GM23338 (cell line): ENCODE data around the gene DGKD. TPM values are rescaled to one million over a fixed set of nuclear protein-coding genes. Genes with fewer than 3 reads are reported as not detected.

Experiments used
- ATAC-seq: fragments of 200-7000 bp; cut with Tn5 transposase; 3 replicates; pipeline ENCODE4 v1.9.1; 2020
- DNase-seq: peaks from one replicate; pipeline ENCODE4 v3.0.0-alpha.2; 2015; ENCODE audit warnings: low spot score
- H2AFZ ChIP-seq: fragments of 200-600 bp; sonication (generic); 2 replicates; pipeline ENCODE4 v1.8.0; 2016; ENCODE audit warnings: antibody characterized with exemption, mild to moderate bottlenecking, moderate library complexity
- H3F3A ChIP-seq: fragments of 200-600 bp; sonication (generic); replicated peaks from 2 replicates; pipeline ENCODE4 v1.8.0; 2017; ENCODE audit warnings: antibody characterized with exemption, mixed run types, low read depth
- H3K27ac ChIP-seq: fragments of 200-600 bp; sonication (generic); 2 replicates; pipeline ENCODE4 v1.6.1; 2016; ENCODE audit warnings: low read depth
- H3K27me3 ChIP-seq: fragments of 200-600 bp; sonication (generic); 2 replicates; pipeline ENCODE4 v1.8.0; 2016; ENCODE audit warnings: mild to moderate bottlenecking, mixed run types, moderate library complexity; ENCODE audit not compliant: insufficient read depth
- H3K36me3 ChIP-seq: fragments of 200-600 bp; sonication (generic); 2 replicates; pipeline ENCODE4 v1.8.0; 2016; ENCODE audit warnings: mild to moderate bottlenecking; ENCODE audit not compliant: insufficient read depth
- H3K4me1 ChIP-seq: fragments of 200-600 bp; sonication (generic); 2 replicates; pipeline ENCODE4 v1.8.0; 2016; ENCODE audit warnings: mild to moderate bottlenecking, moderate library complexity; ENCODE audit not compliant: insufficient read depth
- H3K4me2 ChIP-seq: fragments of 200-600 bp; sonication (generic); 2 replicates; pipeline ENCODE4 v1.7.1; 2017; ENCODE audit warnings: mixed run types
- H3K4me3 ChIP-seq: fragments of 200-600 bp; sonication (generic); 2 replicates; pipeline ENCODE4 v1.6.1; 2016; ENCODE audit warnings: mixed run types
- H3K79me2 ChIP-seq: fragments of 200-600 bp; sonication (generic); replicated peaks from 2 replicates; pipeline ENCODE4 v1.8.0; 2017; ENCODE audit warnings: mild to moderate bottlenecking; ENCODE audit not compliant: insufficient read depth
- H3K9me2 ChIP-seq: fragments of 200-600 bp; sonication (generic); 2 replicates; pipeline ENCODE4 v1.8.0; 2017; ENCODE audit not compliant: insufficient read depth
- H4K20me1 ChIP-seq: fragments of 200-600 bp; sonication (generic); replicated peaks from 2 replicates; pipeline ENCODE4 v1.8.0; 2017; ENCODE audit warnings: mild to moderate bottlenecking; ENCODE audit not compliant: insufficient read depth
- H3K27ac Mint-ChIP-seq: 2 replicates; pipeline ENCODE4 v1.8.0; 2020; ENCODE audit warnings: inconsistent platforms, mild to moderate bottlenecking, moderate library complexity, mixed read lengths
- H3K27me3 Mint-ChIP-seq: 3 replicates; pipeline ENCODE4 v1.8.0; 2022; ENCODE audit warnings: low read depth, mild to moderate bottlenecking, moderate library complexity, mixed read lengths, inconsistent platforms; ENCODE audit not compliant: insufficient read depth, poor library complexity
- H3K36me3 Mint-ChIP-seq: 3 replicates; pipeline ENCODE4 v1.8.0; 2021; ENCODE audit warnings: low read depth, mild to moderate bottlenecking, inconsistent platforms, moderate library complexity, mixed read lengths
- H3K4me1 Mint-ChIP-seq: 3 replicates; pipeline ENCODE4 v1.8.0; 2020; ENCODE audit warnings: mild to moderate bottlenecking, inconsistent platforms, mixed read lengths
- H3K4me3 Mint-ChIP-seq: 3 replicates; pipeline ENCODE4 v1.8.0; 2021; ENCODE audit warnings: moderate library complexity, mild to moderate bottlenecking, inconsistent platforms, mixed read lengths
- H3K9me3 Mint-ChIP-seq: 3 replicates; pipeline ENCODE4 v1.8.0; 2020; ENCODE audit warnings: moderate library complexity, mild to moderate bottlenecking, inconsistent platforms, mixed read lengths
- CTCF ChIP-seq, 2 experiments: fragments of 200-600 bp in 1 of 2; sonication (generic) in 1 of 2; conservative IDR thresholded peaks; 2 replicates each; pipeline versions ENCODE4 v1.5.1 to v1.6.1; 2016 to 2017; ENCODE audit warnings: antibody characterized with exemption in 2 of 2, low read depth in 2 of 2, mild to moderate bottlenecking in 2 of 2, moderate library complexity in 1 of 2
- EZH2 ChIP-seq: fragments of 200-600 bp; sonication (generic); IDR thresholded peaks from one replicate; pipeline ENCODE4 v1.8.0; 2017; ENCODE audit warnings: antibody characterized with exemption, mild to moderate bottlenecking, low read depth; ENCODE audit not compliant: unreplicated experiment
- EZH2phosphoT487 ChIP-seq: fragments of 200-600 bp; sonication (generic); IDR thresholded peaks from one replicate; pipeline ENCODE4 v1.8.1; 2018; ENCODE audit warnings: antibody characterized with exemption; ENCODE audit not compliant: unreplicated experiment
- NANOG ChIP-seq: IDR thresholded peaks from 2 replicates; pipeline ENCODE4 v1.6.1; 2016; ENCODE audit warnings: antibody characterized with exemption, borderline replicate concordance
- POLR2AphosphoS5 ChIP-seq: IDR thresholded peaks from 2 replicates; pipeline ENCODE4 v1.6.1; 2016; ENCODE audit warnings: antibody characterized with exemption, low read depth
- REST ChIP-seq: IDR thresholded peaks from one replicate; pipeline ENCODE4 v1.6.1; 2018; ENCODE audit warnings: antibody characterized with exemption; ENCODE audit not compliant: unreplicated experiment
- ZNF114 ChIP-seq: fragments of 250-450 bp; sonication (Bioruptor Pico); IDR thresholded peaks from 2 replicates; pipeline ENCODE4 v1.5.0; 2020; ENCODE audit warnings: mild to moderate bottlenecking, moderate library complexity
- ZNF331 ChIP-seq: fragments of 250-450 bp; sonication (Bioruptor Pico); IDR thresholded peaks from 2 replicates; pipeline ENCODE4 v1.5.0; 2020; ENCODE audit warnings: low read depth, mild to moderate bottlenecking, moderate library complexity
- ZNF462 ChIP-seq: fragments of 250-450 bp; sonication (Bioruptor Pico); IDR thresholded peaks from 2 replicates; pipeline ENCODE4 v1.5.0; 2020; ENCODE audit warnings: mild to moderate bottlenecking, moderate library complexity
- polyA plus RNA-seq: library from polyadenylated mRNA; unstranded; fragments of >200 nt; fragmentation: Nextera tagmentation; extraction: Ambion mirVana; gene quantifications from 2 replicates; pipeline ENCODE4 v1.2.1, GENCODE V29; 2016
- total RNA-seq: library from RNA; depleted of rRNA; stranded (reverse); fragments of >200 nt; shearing (Covaris generic); gene quantifications from 2 replicates; pipeline ENCODE4 v1.2.3, GENCODE V29; 2014

Gene DGKD
- total and polyA plus RNA-seq, 2 experiments from 2014 or later: 11.1 to 23.4 TPM

- TF ChIP-seq ZNF462 (CRISPR knock-in tag) (no peak), REST (no peak)
These were observed 25.4 kb upstream of the DGKD start (continued) for GRCh38 chr2:233328922-233329321.

- H4K20me1 ChIP-seq: no peaks in the 10 kb centered on the region
- no peaks in the 10 kb centered on the region for H3K27me3 ChIP-seq
- Mint-ChIP-seq H3K36me3 (no peaks in the 10 kb centered on the region), H3K4me1 (peaks cover 16% of the 10 kb centered on the region), H3K27me3 (peaks cover 17% of the 10 kb centered on the region), H3K9me3 (no peaks in the 10 kb centered on the region), H3K27ac (no peak overlapping the region), H3K4me3 (no peak overlapping the region)
- no peaks in the 10 kb centered on the region for H3F3A ChIP-seq
- no peak overlapping the region for H3K27ac ChIP-seq
- H3K4me2 ChIP-seq: no peak overlapping the region
- no peaks in the 10 kb centered on the region for H3K36me3 ChIP-seq
- DNase-seq (peak; percentile 13), ATAC-seq (peak; percentile 86)
- no peak overlapping the region for H3K4me3 ChIP-seq
- no peak overlapping the region for H2AFZ ChIP-seq
- H3K9me2 ChIP-seq: no peaks in the 10 kb centered on the region
- H3K79me2 ChIP-seq: no peaks in the 10 kb centered on the region
- peaks cover 10% of the 10 kb centered on the region; the same call in 1 of the 2 replicates for H3K4me1 ChIP-seq
- no peak for TF ChIP-seq CTCF (conservative IDR thresholded peaks at IDR 0.05; ENCODE audit: low read depth in 2 of 2)
- no peak for TF ChIP-seq EZH2phosphoT487
- no peak for TF ChIP-seq ZNF114
- no peak for TF ChIP-seq REST
- no peak for TF ChIP-seq POLR2AphosphoS5
- TF ChIP-seq EZH2: no peak
- no peak for TF ChIP-seq ZNF331 (CRISPR knock-in tag)
- TF ChIP-seq NANOG: peak; percentile 32; the same call in 1 of the 2 replicates
These were observed 24.7 kb upstream of the DGKD start for GRCh38 chr2:233329489-233330135.
